AG04449 (cell line): ENCODE data around the gene S100B.

Source experiments
- CTCF ChIA-PET: fragments of 350-600 bp; formaldehyde crosslinking; extraction: SDS; loops from one replicate; lab custom pipeline; 2021; ENCODE audit warnings: antibody characterized with exemption; lab: Yijun Ruan, JAX
- POLR2A ChIA-PET: fragments of 400-600, 350-600 bp; formaldehyde crosslinking; extraction: SDS; loops from one replicate; lab custom pipeline; 2020; ENCODE audit warnings: antibody characterized with exemption, inconsistent platforms; lab: Yijun Ruan, JAX
- DNase-seq: peaks from one replicate; pipeline ENCODE4 v3.0.0-alpha.2; 2010; ENCODE audit warnings: low read depth, low spot score
- H3K4me3 ChIP-seq: 2 replicates; pipeline ENCODE4 v1.5.1; 2011; ENCODE audit warnings: low read depth, mild to moderate bottlenecking, control low read depth, low read length
- TF ChIP-seq, protein P1 (sequence below): IDR thresholded peaks from one replicate; pipeline ENCODE4 v1.5.1; 2011; ENCODE audit warnings: mild to moderate bottlenecking, moderate library complexity, low read length, control low read depth, inconsistent platforms; ENCODE audit not compliant: insufficient read depth; ENCODE audit errors: missing control alignments

The S100B gene

DNA sequence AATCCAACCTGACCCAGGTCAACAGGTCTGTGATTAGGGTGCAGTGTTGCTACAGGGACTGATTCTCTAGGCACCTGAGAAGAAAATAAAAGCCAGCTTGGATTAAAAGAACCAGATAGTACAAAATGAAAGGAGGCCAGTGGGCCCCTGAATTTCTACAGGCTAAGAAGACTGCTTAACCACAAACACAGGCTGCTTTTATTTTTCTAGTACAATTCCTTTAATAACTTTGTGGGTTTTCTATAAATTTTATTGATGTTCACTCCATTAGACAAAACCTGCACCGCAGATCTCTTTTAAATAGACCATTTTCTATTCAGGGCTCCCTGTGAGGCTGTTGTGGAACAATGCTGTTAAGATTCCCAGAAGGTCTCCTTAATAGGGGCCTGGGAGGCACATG is 20.9 kb upstream of the S100B start:
- ChIA-PET POLR2A (no interaction called here), CTCF (interaction anchor here (0.9 kb wide), 1 partner anchor 9 kb away, joined by 3 read pairs; no protein-coding TSS in a partner anchor)
- TF ChIP-seq, protein P1, sequence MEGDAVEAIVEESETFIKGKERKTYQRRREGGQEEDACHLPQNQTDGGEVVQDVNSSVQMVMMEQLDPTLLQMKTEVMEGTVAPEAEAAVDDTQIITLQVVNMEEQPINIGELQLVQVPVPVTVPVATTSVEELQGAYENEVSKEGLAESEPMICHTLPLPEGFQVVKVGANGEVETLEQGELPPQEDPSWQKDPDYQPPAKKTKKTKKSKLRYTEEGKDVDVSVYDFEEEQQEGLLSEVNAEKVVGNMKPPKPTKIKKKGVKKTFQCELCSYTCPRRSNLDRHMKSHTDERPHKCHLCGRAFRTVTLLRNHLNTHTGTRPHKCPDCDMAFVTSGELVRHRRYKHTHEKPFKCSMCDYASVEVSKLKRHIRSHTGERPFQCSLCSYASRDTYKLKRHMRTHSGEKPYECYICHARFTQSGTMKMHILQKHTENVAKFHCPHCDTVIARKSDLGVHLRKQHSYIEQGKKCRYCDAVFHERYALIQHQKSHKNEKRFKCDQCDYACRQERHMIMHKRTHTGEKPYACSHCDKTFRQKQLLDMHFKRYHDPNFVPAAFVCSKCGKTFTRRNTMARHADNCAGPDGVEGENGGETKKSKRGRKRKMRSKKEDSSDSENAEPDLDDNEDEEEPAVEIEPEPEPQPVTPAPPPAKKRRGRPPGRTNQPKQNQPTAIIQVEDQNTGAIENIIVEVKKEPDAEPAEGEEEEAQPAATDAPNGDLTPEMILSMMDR, result no peak
- DNase-seq, result no peak
- no peak overlapping the region for H3K4me3 ChIP-seq

DNA sequence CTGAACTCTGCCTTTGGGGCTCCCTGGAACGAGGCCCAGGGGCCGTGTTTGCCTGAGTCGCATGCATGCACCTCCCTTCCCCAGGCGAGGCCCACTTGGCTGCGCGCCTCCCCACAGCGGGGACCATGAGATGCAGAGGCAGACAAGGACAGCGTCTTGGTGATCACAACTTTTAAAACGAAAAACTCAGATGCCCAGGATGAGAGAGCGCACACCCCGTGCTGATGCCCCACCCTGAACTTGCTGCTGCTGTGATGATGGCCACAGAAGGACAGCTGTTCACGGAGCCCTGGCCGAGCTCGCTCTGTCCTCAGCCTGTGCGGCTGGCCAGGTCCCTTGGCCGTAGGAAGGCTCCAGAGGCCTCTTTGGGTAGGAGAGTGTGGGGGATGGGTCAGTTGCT is 19.2 kb upstream of the S100B start:
- ChIA-PET POLR2A (no interaction called here), CTCF (interaction anchor here (0.9 kb wide), 1 partner anchor 37 kb away, joined by 3 read pairs; no protein-coding TSS in a partner anchor)
- H3K4me3 ChIP-seq, result no peak overlapping the region
- no peak for DNase-seq
- TF ChIP-seq, protein P1, result no peak

DNA sequence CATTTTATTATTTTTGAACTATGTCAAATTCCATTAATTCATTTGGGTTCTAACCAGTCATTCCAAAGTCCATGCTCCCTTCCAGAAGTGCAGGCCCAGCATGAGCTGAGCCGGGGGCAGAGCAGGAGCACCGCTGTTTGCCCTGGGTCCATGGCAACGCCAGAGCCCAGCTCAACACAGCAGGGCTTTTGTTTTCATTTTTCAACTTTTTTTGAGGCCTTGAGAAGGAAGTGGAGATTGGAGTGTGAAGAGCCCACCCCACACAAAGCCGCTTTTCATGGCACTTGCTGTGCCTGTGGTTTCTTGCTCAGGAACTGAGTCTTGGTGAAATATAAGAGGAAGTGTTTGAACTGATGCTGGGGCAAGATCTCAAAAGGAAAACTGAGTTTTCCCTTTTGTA is 17.3 kb upstream of the S100B start:
- ChIA-PET POLR2A (interaction anchor here (1.7 kb wide), 1 partner anchor 14 kb away, joined by 6 read pairs; the partner anchor contains the start of gene PRMT2), CTCF (interaction anchor here (1.3 kb wide), 1 partner anchor 12 kb away, joined by 3 read pairs; no protein-coding TSS in a partner anchor)
- H3K4me3 ChIP-seq, result no peak overlapping the region
- no peak for DNase-seq
- TF ChIP-seq, protein P1, result no peak

DNA sequence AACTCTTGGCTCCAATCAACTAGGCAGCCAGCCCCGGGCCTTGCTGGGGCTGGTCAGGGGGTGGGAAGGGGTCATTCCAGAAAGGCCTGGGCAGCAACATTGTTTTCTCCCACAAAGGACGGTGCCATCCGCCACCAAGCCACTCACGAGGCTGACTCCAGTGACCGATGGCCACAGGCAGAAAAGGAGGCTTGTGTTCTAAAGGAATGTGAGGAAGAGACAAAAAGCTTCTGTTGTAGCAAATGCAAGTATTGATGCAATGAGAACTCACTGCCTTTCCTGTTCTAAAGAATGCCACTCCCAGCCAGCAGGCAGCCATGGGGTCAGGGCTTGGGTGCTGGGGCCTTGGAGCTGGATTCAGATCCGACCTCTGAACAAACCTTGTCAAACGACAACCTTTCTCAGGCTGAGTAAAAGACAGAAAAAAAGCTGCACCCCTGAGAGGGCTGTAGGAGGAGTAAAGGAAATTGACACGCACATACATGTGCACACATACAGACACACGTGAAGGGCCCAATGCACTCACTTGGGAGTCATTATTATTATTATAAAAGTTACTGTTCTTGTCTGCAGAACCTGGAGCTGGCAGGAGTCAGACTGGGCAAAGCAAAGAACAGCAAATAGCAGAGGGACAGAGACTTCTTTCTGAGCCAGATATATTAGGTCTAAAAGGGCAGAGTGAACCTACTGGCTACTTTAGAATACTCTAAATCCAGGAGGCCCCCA is 16.7 kb upstream of the S100B start:
- POLR2A ChIA-PET, result interaction anchor here (1.7 kb wide), 1 partner anchor 14 kb away, joined by 6 read pairs; the partner anchor contains the start of gene PRMT2
- no peak for DNase-seq
- CTCF ChIA-PET, result interaction anchor here (1.3 kb wide), 1 partner anchor 13 kb away, joined by 3 read pairs; no protein-coding TSS in a partner anchor
- TF ChIP-seq, protein P1, result no peak
- no peak overlapping the region for H3K4me3 ChIP-seq

DNA sequence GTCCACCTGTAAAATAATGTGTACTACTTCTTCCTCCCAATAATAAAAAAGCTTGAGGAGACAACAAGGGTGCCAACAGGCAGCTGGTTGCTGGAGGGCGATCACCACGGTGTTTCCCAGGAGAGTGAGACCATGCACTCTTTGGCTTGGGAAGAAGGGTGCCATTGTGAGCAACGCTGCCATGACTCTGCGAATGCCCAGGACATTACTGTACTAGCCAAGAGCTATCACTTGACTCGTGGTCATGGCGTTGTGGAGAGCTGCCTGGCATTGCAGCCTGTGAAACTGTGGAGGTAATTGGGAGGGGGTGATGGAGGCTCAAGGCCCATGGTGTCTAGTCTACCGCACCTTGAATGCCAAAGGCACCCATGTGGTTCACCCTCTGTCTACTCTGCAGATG is 16.0 kb upstream of the S100B start:
- POLR2A ChIA-PET, result interaction anchor here (1.7 kb wide), 1 partner anchor 15 kb away, joined by 6 read pairs; the partner anchor contains the start of gene PRMT2
- CTCF ChIA-PET, result interaction anchor here (1.1 to 2.4 kb wide), 4 partner anchors 9 to 18 kb away, joined by 3 to 7 read pairs (median 4); no protein-coding TSS in a partner anchor

DNA sequence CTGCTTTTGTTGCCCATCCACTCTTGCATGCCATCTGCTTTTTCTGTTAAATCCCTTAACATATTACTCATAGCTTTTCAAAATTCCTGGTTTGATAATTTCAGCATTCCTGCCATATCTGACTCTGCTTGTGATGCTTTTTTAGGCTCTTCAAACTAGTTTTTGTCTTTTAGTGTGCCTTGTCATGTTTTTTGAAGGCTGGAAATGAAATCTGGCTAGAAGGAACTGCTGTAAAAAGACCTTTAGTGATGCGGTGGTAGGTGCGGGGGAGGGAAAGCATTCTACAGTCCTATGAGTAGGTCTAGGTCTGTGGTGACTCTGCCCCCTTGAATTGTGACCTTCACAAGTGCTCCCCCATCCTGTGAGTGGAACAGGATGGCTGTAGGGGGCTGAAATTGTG is 15.0 kb upstream of the S100B start:
- DNase-seq, result no peak
- H3K4me3 ChIP-seq, result no peak overlapping the region
- ChIA-PET POLR2A (no interaction called here), CTCF (interaction anchor here (0.8 to 2.4 kb wide), 3 partner anchors 10 to 16 kb away, joined by 3 to 7 read pairs (median 4); partner anchors contain the start of gene PRMT2)
- TF ChIP-seq, protein P1, result no peak

More for the DNA sequence above, 16.0 kb upstream of the S100B start:
- no peak overlapping the region for H3K4me3 ChIP-seq
- DNase-seq, result no peak
- TF ChIP-seq, protein P1, result no peak
